Measurements from ENCODE around the gene FAM171A1.
"Not testable (repeated sequence)": the region's sequence is repeated elsewhere in the genome, so short reads cannot be mapped to it uniquely, and the experiment has no call there.

Gene FAM171A1

GRCh38 chr10:15316871-15317464 lies 54.1 kb downstream of the FAM171A1 start:
- DNase-seq (ENCODE audit: low spot score): no peak

GRCh38 chr10:15316145-15316544 lies 54.9 kb downstream of the FAM171A1 start:
- no peak for DNase-seq (ENCODE audit: low spot score)

- DNase-seq (ENCODE audit: low spot score): no peak
Measured at GRCh38 chr10:15315286-15315685, 55.8 kb downstream of the FAM171A1 start.

GRCh38 chr10:15314482-15315045 lies 56.5 kb downstream of the FAM171A1 start:
- peak; percentile 75 for DNase-seq (ENCODE audit: low spot score)

- DNase-seq (ENCODE audit: low spot score): peak; percentile 85
Measured at GRCh38 chr10:15313843-15314242, 57.2 kb downstream of the FAM171A1 start.

GRCh38 chr10:15313047-15313446 lies 58.0 kb downstream of the FAM171A1 start:
- peak; percentile 66 for DNase-seq (ENCODE audit: low spot score)

- DNase-seq (ENCODE audit: low spot score): no peak
Measured at GRCh38 chr10:15311569-15312280, 59.4 kb downstream of the FAM171A1 start.

- DNase-seq (ENCODE audit: low spot score): no peak
Measured at GRCh38 chr10:15310776-15311568, 60.1 kb downstream of the FAM171A1 start.

- no peak for DNase-seq (ENCODE audit: low spot score)
Measured at GRCh38 chr10:15309221-15309620, 61.9 kb downstream of the FAM171A1 start.

GRCh38 chr10:15306735-15307280 lies 64.3 kb downstream of the FAM171A1 start:
- no peak for DNase-seq (ENCODE audit: low spot score)

GRCh38 chr10:15305634-15306033 lies 65.5 kb downstream of the FAM171A1 start:
- DNase-seq (ENCODE audit: low spot score): no peak

- DNase-seq (ENCODE audit: low spot score): no peak
Measured at GRCh38 chr10:15305161-15305560, 65.9 kb downstream of the FAM171A1 start.

GRCh38 chr10:15302188-15302956 lies 68.7 kb downstream of the FAM171A1 start:
- DNase-seq (ENCODE audit: low spot score): not testable (repeated sequence)

- DNase-seq (ENCODE audit: low spot score): no peak
Measured at GRCh38 chr10:15300697-15301096, 70.4 kb downstream of the FAM171A1 start.

- no peak for DNase-seq (ENCODE audit: low spot score)
Measured at GRCh38 chr10:15300145-15300544, 70.9 kb downstream of the FAM171A1 start.

- DNase-seq (ENCODE audit: low spot score): no peak
Measured at GRCh38 chr10:15296701-15297100, 74.4 kb downstream of the FAM171A1 start.

- no peak for DNase-seq (ENCODE audit: low spot score)
Measured at GRCh38 chr10:15295537-15296325, 75.4 kb downstream of the FAM171A1 start.

GRCh38 chr10:15293862-15294842 lies 76.9 kb downstream of the FAM171A1 start:
- peak; percentile 75 for DNase-seq (ENCODE audit: low spot score)

GRCh38 chr10:15290671-15291070 lies 80.4 kb downstream of the FAM171A1 start:
- DNase-seq (ENCODE audit: low spot score): no peak

Measured in cerebellar cortex (tissue), 1 donor.